ENCODE measurements around the gene STK4. TPM values are rescaled to one million over a fixed set of nuclear protein-coding genes. Genes with fewer than 3 reads are reported as not detected.

The STK4 gene
- total and polyA plus RNA-seq, 2 of the 8 experiments (the other 6 are each of a cell fraction or from before 2014, with no cell fraction given) = 12.0 to 34.3 TPM

DNA sequence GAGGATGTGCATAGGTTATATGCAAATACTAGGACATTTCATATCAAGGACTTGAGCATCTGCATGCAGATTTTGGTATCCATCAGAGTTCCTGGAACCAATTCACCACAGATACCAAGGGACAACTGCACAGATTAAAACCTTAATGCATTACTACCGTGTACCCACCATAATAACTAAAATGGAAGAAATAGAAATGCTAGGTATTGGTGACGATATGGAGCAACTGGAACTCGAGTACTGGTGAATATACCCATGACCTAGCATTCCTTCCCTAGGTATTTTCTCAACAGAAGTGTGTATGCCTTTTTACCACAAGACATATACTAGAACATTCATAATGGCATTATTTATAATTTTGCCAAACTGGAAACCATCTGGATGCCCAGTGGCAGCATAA, 116.2 kb downstream of the STK4 start:
- no peak for FAIRE-seq
- ChIA-PET CTCF (ENCODE audit: partially characterized antibody) (interaction anchor here (1.3 to 1.7 kb wide), 2 partner anchors 13 to 212 kb away, joined by 3 to 6 read pairs; no protein-coding TSS in a partner anchor), POLR2A (ENCODE audit: partially characterized antibody) (interaction anchor here (0.6 kb wide), 1 partner anchor 46 kb away, joined by 4 read pairs; no protein-coding TSS in a partner anchor)
- TF ChIP-seq HDAC2 (IDR thresholded peaks at IDR 0.05; ENCODE audit: borderline replicate concordance in 1 of 2, low read depth in 2 of 2, low read length in 2 of 2) = no peak
- no peak for TF ChIP-seq ASH2L (IDR thresholded peaks at IDR 0.05; ENCODE audit: low read length)
- no peak for TF ChIP-seq SIRT6 (IDR thresholded peaks at IDR 0.05; ENCODE audit: low read length)
- TF ChIP-seq JUND (IDR thresholded peaks at IDR 0.05; ENCODE audit: low read length) = no peak
- no peak for TF ChIP-seq EP300 (IDR thresholded peaks at IDR 0.05; ENCODE audit: borderline replicate concordance in 1 of 2, low read depth in 2 of 2, low read length in 2 of 2)
- TF ChIP-seq BCL11A (IDR thresholded peaks at IDR 0.05; ENCODE audit: low read depth in 2 of 2, low read length in 2 of 2) = no peak
- TF ChIP-seq KDM4A (IDR thresholded peaks at IDR 0.05; ENCODE audit: low read depth, low read length, severe bottlenecking) = no peak
- TF ChIP-seq RNF2 (IDR thresholded peaks at IDR 0.05; ENCODE audit: borderline replicate concordance, low read depth, low read length, missing control alignments, poor library complexity, severe bottlenecking) = no peak
- TF ChIP-seq BRCA1 (IDR thresholded peaks at IDR 0.05; ENCODE audit: low read depth, low read length) = no peak
- TF ChIP-seq POLR2AphosphoS5 (IDR thresholded peaks at IDR 0.05; ENCODE audit: low read depth, low read length) = no peak
- no peak for TF ChIP-seq KDM1A (IDR thresholded peaks at IDR 0.05; ENCODE audit: borderline replicate concordance, low read length)
- no peak for TF ChIP-seq FOSL1 (IDR thresholded peaks at IDR 0.05; ENCODE audit: insufficient read depth, low read depth, low read length)
- TF ChIP-seq SIN3A (conservative IDR thresholded peaks at IDR 0.05 in 1 of 2, IDR thresholded peaks at IDR 0.05 in 1 of 2; ENCODE audit: low read depth in 1 of 2, low read length in 2 of 2) = no peak
- TF ChIP-seq POLR2A (IDR thresholded peaks at IDR 0.05; ENCODE audit: control extremely low read depth in 1 of 2, low read depth in 2 of 2, low read length in 2 of 2) = no peak

More for the DNA sequence above, 116.2 kb downstream of the STK4 start:
- Histone ChIP-seq H3K4ac (replicated peaks; ENCODE audit: insufficient read length, low read depth, low read length) (no peak overlapping the region), H3K18ac (ENCODE audit: extremely low read depth, low read length) (no peak overlapping the region), H2BK20ac (ENCODE audit: low read length) (no peak overlapping the region), H3K9ac (replicated peaks in 1 of 4; ENCODE audit: extremely low read depth in 1 of 4, low read depth in 3 of 4, low read length in 3 of 4) (no peak overlapping the region), H3K4me2 (ENCODE audit: insufficient read depth in 1 of 2, low read depth in 2 of 2, low read length in 2 of 2) (no peak overlapping the region), H2BK15ac (ENCODE audit: low read length) (no peak overlapping the region), H3K36me3 (ENCODE audit: control insufficient read depth in 2 of 4, insufficient read depth in 4 of 4, low read length in 3 of 4) (peaks cover 0 to 34% (median 5%) of the 10 kb centered on the region in 4 experiments; a peak in 4 of 8 replicates), H4K5ac (ENCODE audit: insufficient read length, low read depth, low read length) (no peak overlapping the region), H2BK120ac (replicated peaks; ENCODE audit: low read depth, low read length) (no peak overlapping the region), H3K79me2 (ENCODE audit: control insufficient read depth in 1 of 2, insufficient read depth in 2 of 2, low read length in 2 of 2) (no peaks in the 10 kb centered on the region), H3K56ac (replicated peaks; ENCODE audit: insufficient read length, low read depth, low read length) (no peak overlapping the region), H4K91ac (replicated peaks; ENCODE audit: insufficient read length, low read length) (no peak overlapping the region), H3K14ac (ENCODE audit: insufficient read length) (no peak overlapping the region), H2AFZ (ENCODE audit: low read length) (no peak overlapping the region), H3K79me1 (ENCODE audit: low read depth, low read length) (no peaks in the 10 kb centered on the region), H3K27ac (ENCODE audit: low read depth, low read length) (no peak overlapping the region), H3K23me2 (ENCODE audit: low read depth, low read length) (no peaks in the 10 kb centered on the region), H4K20me1 (replicated peaks in 1 of 2; ENCODE audit: control insufficient read depth in 1 of 2, insufficient read depth in 2 of 2, low read length in 2 of 2) (no peaks in the 10 kb centered on the region), H3K9me3 (ENCODE audit: insufficient read depth in 2 of 2, low read depth in 1 of 2, low read length in 1 of 2) (peaks cover 3 to 9% of the 10 kb centered on the region in 2 experiments; a peak in 3 of 4 replicates), H3K4me1 (replicated peaks in 1 of 4; ENCODE audit: control insufficient read depth in 3 of 4, insufficient read depth in 4 of 4, low read length in 3 of 4) (no peaks in the 10 kb centered on the region; a peak in 1 of 7 replicates), H2BK12ac (ENCODE audit: low read depth, low read length) (no peak overlapping the region), H2AK5ac (ENCODE audit: low read depth, low read length) (no peak overlapping the region), H3K27me3 (replicated peaks in 1 of 4; ENCODE audit: control insufficient read depth in 3 of 4, extremely low read depth in 1 of 4, insufficient read depth in 3 of 4, low read length in 3 of 4) (no peaks in the 10 kb centered on the region), H2BK5ac (ENCODE audit: low read depth, low read length) (no peak overlapping the region), H3K23ac (ENCODE audit: insufficient read length) (no peak overlapping the region), H4K8ac (ENCODE audit: extremely low read depth, insufficient read depth, low read length) (no peak overlapping the region), H3K4me3 (ENCODE audit: extremely low read depth in 1 of 4, insufficient read depth in 2 of 4, low read depth in 3 of 4, low read length in 4 of 4) (no peak overlapping the region)
- WGBS, 2 experiments (ENCODE audit: extremely low coverage in 1 of 2, insufficient coverage in 1 of 2, insufficient read length in 1 of 2, insufficient replicate concordance in 2 of 2, low coverage in 1 of 2, low lambda C conversion rate in 2 of 2, missing lambda C conversion rate in 1 of 2) = 97% methylated on average over 3 of the region's 3 CpGs; no CpG with 5 or more reads in 1 of the 2 experiments
- no peak for DNase-seq (ENCODE audit: low read depth in 1 of 2, low spot score in 2 of 2)

All from H1 (cell line).